Suprapubic skin (tissue), 4 donors: ENCODE data around the gene PCBD1. TPM values are rescaled to one million over a fixed set of nuclear protein-coding genes. Genes with fewer than 3 reads are reported as not detected.

ENCODE experiments used
- DNase-seq, 2 donors: peaks; one replicate each; pipeline ENCODE4 v3.0.0-alpha.2; 2019; ENCODE audit warnings: low spot score in 2 of 2
- H3K27ac ChIP-seq: fragments of 200-600 bp; sonication (generic); one replicate; pipeline ENCODE4 v1.5.1; 2019
- H3K27me3 ChIP-seq: fragments of 200-600 bp; sonication (generic); one replicate; pipeline ENCODE4 v1.5.1; 2019
- H3K36me3 ChIP-seq: fragments of 200-600 bp; sonication (generic); one replicate; pipeline ENCODE4 v1.5.1; 2019
- H3K4me1 ChIP-seq: fragments of 200-600 bp; sonication (generic); one replicate; pipeline ENCODE4 v1.5.1; 2019
- H3K4me3 ChIP-seq: fragments of 200-600 bp; sonication (generic); one replicate; pipeline ENCODE4 v1.5.1; 2019; ENCODE audit warnings: mild to moderate bottlenecking
- H3K9me3 ChIP-seq: fragments of 200-600 bp; sonication (generic); one replicate; pipeline ENCODE4 v1.5.1; 2019
- EP300 ChIP-seq: sonication (generic); formaldehyde crosslinking; IDR thresholded peaks from one replicate; pipeline ENCODE4 v1.6.1; 2017; ENCODE audit warnings: antibody characterized with exemption
- POLR2A ChIP-seq, 2 donors: fragments of 450-650 bp; IDR thresholded peaks; one replicate each; pipeline ENCODE4 v1.6.1; 2017; ENCODE audit warnings: antibody characterized with exemption in 2 of 2, mild to moderate bottlenecking in 2 of 2, moderate library complexity in 2 of 2
- POLR2AphosphoS5 ChIP-seq, 3 donors: sonication (generic); formaldehyde crosslinking; IDR thresholded peaks; one replicate each; pipeline ENCODE4 v1.6.1; 2017; ENCODE audit warnings: antibody characterized with exemption in 3 of 3
- WGBS: methylation state at CpG from one replicate; pipeline ENCODE4 v1.1.5; 2018; 5-methylcytosine and 5-hydroxymethylcytosine counted together
- total RNA-seq, 4 donors: library from RNA; depleted of rRNA; stranded (reverse); fragments of >200 nt; gene quantifications; one replicate each; pipeline ENCODE4 v1.1.0, GENCODE V29; 2016
- TF ChIP-seq, protein P1 (sequence below), 2 donors: fragments of 200-600 bp in 1 of 2; fragments of 450-650 bp in 1 of 2; sonication (generic) in 1 of 2; IDR thresholded peaks; one replicate each; pipeline ENCODE4 v1.5.1; 2016 to 2019; ENCODE audit warnings: antibody characterized with exemption in 2 of 2, mild to moderate bottlenecking in 1 of 2, moderate library complexity in 1 of 2

The PCBD1 gene
- total RNA-seq, 4 donors from 2014 or later, result 24.2 to 47.0 (median 35.2) TPM

DNA sequence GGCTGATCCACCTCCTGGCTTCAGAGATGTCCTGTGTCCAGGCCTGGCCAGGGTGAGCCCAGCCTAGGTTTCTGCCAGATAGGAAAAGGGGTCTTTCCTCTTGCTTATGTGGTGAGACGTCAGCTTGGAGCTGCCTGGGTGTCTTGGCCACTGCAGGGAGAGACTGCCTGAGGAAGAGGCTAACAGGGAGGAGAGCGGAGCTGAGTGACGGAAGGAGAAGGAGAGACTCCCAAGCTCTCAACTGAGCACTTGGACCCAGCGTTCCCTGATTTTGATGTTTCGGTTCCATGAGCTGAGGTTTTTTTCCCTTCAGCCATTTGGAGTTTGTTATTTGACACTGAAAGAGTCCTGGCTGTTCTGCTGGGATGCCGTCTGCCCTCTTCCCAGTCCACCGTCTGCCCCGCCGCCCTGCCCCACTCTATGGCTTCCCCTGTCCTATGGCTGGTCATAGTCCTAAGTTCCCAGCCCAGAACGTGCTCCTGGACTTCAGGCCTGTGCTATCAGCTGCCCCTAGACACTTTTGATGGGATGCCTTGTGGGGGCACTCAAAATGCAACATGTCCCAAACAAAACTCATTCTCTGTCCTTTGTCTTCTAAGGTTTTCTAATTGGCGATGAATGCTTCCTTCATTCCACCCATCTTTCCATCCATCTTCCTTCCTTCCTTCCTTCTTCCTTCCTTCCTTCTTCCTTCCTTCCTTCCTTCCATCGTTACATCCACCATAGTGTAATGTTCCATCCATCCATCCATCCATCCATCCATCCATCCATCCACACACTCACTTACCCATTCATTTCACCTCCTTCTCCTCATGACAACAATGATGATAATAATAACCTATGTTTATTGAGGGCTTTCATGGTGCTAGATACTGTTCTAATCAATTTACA is 20.3 kb upstream of the PCBD1 start:
- Histone ChIP-seq H3K27ac (no peak overlapping the region), H3K4me1 (no peaks in the 10 kb centered on the region), H3K4me3 (no peak overlapping the region), H3K36me3 (no peaks in the 10 kb centered on the region), H3K27me3 (peaks cover 7% of the 10 kb centered on the region), H3K9me3 (no peaks in the 10 kb centered on the region)
- no peak for DNase-seq
- WGBS, result 84% methylated on average over 12 of the region's 12 CpGs
- TF ChIP-seq EP300 (no peak), POLR2A (IDR thresholded peaks at IDR 0.05) (no peak), POLR2AphosphoS5 (IDR thresholded peaks at IDR 0.05) (no peak)
- TF ChIP-seq, protein P1, sequence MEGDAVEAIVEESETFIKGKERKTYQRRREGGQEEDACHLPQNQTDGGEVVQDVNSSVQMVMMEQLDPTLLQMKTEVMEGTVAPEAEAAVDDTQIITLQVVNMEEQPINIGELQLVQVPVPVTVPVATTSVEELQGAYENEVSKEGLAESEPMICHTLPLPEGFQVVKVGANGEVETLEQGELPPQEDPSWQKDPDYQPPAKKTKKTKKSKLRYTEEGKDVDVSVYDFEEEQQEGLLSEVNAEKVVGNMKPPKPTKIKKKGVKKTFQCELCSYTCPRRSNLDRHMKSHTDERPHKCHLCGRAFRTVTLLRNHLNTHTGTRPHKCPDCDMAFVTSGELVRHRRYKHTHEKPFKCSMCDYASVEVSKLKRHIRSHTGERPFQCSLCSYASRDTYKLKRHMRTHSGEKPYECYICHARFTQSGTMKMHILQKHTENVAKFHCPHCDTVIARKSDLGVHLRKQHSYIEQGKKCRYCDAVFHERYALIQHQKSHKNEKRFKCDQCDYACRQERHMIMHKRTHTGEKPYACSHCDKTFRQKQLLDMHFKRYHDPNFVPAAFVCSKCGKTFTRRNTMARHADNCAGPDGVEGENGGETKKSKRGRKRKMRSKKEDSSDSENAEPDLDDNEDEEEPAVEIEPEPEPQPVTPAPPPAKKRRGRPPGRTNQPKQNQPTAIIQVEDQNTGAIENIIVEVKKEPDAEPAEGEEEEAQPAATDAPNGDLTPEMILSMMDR (IDR thresholded peaks at IDR 0.05), result no peak

GRCh38 chr10:70907637-70908405 is 19.5 kb upstream of the PCBD1 start:
- TF ChIP-seq EP300 (no peak), POLR2AphosphoS5 (IDR thresholded peaks at IDR 0.05) (no peak), POLR2A (IDR thresholded peaks at IDR 0.05) (no peak)
- TF ChIP-seq, protein P1 (IDR thresholded peaks at IDR 0.05), result no peak
- 69% methylated on average over 16 of the region's 16 CpGs for WGBS

GRCh38 chr10:70906953-70907636 is 18.7 kb upstream of the PCBD1 start:
- no peak overlapping the region for H3K27ac ChIP-seq
- H3K36me3 ChIP-seq, result no peaks in the 10 kb centered on the region
- H3K4me1 ChIP-seq, result no peaks in the 10 kb centered on the region
- TF ChIP-seq, protein P1 (IDR thresholded peaks at IDR 0.05), result no peak
- TF ChIP-seq POLR2AphosphoS5 (IDR thresholded peaks at IDR 0.05) (no peak), POLR2A (IDR thresholded peaks at IDR 0.05) (no peak)
- WGBS, result 65% methylated on average over 7 of the region's 15 CpGs
- H3K4me3 ChIP-seq, result no peak overlapping the region
- H3K9me3 ChIP-seq, result no peaks in the 10 kb centered on the region
- peak in 1 of 2 donors; percentile 58 for DNase-seq
- H3K27me3 ChIP-seq, result peaks cover 7% of the 10 kb centered on the region

More at GRCh38 chr10:70907637-70908405, 19.5 kb upstream of the PCBD1 start:
- Histone ChIP-seq H3K36me3 (no peaks in the 10 kb centered on the region), H3K4me3 (no peak overlapping the region), H3K27me3 (peaks cover 7% of the 10 kb centered on the region), H3K27ac (no peak overlapping the region), H3K4me1 (no peaks in the 10 kb centered on the region), H3K9me3 (no peaks in the 10 kb centered on the region)
- DNase-seq, result peak in 1 of 2 donors; percentile 59

- TF ChIP-seq EP300 (no peak), POLR2AphosphoS5 (IDR thresholded peaks at IDR 0.05) (no peak), POLR2A (IDR thresholded peaks at IDR 0.05) (no peak)
- TF ChIP-seq, protein P1 (IDR thresholded peaks at IDR 0.05), result no peak
- Histone ChIP-seq H3K27ac (no peak overlapping the region), H3K4me3 (no peak overlapping the region), H3K27me3 (peaks cover 13% of the 10 kb centered on the region), H3K9me3 (no peaks in the 10 kb centered on the region), H3K4me1 (no peaks in the 10 kb centered on the region), H3K36me3 (no peaks in the 10 kb centered on the region)
- 84% methylated on average over 4 of the region's 5 CpGs for WGBS
- DNase-seq, result peak in 1 of 2 donors; percentile 43
Measured at GRCh38 chr10:70906031-70906783, 17.8 kb upstream of the PCBD1 start.
